NCI-H446 (cell line): ENCODE measurements around the gene MRPS23.
"Not testable (repeated sequence)": the region's sequence is repeated elsewhere in the genome, so short reads cannot be mapped to it uniquely, and the experiment has no call there.

Experiments
- DNase-seq, 2 experiments: peaks; one replicate each; lab custom pipeline; 2025; lab: John Stamatoyannopoulos, UW

The MRPS23 gene

DNA sequence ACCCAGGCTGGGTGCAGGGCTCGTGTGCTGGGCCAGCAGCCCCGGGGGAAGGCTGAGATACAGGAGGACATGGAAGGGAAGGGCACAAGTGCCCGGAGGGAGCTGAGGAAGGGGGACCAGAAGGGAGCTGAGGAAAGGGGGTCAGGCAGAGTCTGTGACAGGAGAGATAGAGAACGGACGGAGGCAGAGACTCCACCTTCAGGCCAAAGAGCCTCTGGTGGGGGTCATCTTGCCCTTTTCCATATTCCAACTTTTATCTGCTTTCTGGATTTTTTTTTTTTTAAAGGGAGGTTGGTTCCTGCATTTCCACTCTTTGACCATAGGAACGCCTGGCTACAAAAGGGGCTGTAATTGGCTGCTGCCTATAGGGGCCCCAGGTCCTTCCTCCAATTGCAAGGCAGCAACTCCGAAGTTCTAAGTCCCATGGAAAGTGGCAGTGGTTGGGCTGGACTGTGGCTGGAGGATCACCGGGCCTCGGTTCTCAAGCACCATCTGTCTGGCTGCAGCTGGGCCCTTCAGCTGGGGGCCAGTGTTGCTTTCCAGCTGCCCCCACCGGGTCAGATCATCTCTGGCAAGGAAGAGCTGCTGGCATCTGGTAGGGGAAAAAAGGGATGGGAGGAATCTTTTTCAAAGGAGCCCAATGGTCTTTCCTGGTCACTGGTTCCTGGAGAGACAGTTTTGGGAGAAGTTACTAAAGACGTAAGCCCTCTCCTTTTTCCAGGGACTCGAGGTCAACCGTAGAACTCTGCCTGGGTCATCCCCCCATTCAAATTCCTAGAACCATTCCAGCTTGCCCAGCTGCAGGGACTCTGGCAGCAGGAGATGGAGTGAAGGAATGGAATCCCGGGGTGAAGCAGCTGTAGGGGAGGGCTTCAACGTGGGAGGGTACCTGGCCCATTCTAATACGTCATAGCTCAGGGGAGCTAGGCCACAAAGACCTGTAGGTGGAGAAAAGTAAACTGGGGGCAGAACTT lies 13.1 kb upstream of the MRPS23 start:
- no peak for DNase-seq

DNA sequence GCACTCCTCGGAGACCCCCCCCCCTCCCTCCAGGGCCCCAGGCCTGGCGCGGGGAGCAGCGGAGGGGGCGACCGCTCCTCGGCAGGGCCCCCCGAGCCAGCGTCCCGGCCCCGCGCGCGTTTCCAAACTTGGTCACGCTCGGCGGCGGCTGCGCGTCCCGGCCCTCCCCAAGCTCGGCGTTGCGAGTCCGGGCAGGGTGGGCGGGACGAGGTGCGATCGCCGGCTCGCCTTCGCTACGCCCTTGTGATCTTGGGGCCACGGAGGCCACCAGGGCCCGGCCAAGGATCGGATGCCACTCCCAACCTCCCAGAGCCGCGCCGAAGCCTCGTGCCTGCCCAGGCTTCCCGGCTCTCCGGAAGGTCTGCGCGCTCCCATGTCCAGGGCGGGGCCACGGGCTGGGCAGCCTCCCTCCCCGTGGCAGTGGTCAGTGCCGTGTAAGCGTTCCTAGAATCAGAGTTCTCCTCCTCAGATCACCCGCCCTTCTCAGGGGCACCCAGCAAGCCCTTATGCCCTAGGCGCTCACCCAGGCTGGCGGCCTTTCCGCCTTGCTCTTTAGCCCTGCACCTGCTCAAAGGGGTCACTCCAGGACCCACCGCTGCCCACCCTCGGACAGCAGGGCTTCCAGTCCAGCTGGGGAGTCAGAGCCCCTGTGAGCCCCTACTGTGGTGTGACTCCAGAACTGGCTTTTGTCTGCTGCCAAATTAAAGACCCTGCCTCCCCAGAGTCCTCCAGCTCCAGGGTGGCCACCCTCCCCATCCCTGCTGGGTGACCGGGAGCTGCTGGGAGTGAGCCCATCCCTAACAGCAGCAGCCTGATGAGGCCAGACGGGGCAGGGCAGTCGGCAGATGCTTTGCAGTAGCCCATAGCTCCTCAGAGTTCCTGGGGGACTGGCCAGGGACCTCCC lies 12.2 kb upstream of the MRPS23 start:
- DNase-seq: no peak

DNA sequence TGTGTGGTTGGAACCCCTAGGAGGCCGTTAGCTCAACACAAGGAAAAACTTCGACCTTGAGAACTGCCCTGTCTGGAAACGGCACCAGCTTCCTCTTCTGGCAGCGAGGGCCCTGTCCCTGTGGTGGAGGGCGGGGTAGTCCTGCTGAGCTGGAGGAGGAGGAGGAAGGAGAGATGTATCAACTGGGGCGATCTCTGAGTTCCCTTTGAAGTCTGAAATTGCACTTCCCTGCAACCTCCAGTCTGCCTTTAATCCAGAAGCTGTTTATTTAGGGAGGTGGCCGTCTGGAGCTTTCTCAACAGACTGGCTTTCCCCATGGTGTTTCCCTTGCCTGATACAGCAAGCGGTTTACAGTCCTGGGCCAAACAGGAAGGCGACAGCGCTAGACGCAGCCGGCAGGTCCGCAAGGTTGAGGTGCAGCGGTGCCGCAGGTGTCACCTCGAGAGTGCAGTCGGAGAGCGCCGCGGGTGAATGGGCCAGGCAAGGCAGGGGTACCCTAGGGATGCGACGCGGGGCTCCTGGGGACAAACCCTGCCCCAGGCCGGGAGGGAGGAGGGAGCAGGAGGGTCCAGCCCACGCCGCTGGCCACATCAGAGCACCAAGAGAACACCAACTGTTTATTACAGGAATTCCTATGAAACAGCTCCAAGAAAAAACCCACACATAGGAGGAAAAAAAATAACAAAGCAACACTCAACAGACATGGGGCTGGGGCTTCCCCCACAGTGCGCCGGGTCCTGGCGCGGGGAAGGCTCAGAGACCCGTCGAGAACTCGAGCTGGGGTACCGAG lies 11.4 kb upstream of the MRPS23 start:
- no peak for DNase-seq

DNA sequence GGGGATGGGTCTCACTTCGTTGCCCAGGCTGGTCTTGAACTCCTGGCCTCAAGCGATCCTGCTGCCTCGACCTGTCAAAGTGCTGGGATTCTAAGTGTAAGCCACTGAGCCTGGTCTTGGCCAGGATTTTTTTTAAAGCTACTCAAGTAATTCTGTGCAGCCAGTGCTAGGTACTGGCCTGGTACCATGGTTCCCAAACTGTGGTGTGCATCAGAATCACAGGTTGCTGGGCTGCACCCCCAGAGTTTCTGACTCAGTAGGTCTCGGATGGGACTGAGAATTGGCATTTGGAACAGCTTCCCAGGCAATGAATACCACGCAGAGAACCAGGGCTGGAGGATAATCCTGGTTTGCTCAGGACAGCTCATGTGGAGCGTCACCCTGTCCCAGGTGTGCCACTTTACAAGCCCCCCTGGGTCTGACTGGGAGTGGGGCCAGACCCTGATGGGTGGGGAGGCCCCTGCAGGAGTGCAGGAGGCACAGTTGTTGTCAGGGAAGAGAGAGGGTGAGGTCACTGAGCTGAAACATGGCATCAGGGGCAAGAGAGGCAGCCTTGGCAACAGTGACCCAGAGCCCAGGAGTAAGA lies 10.7 kb upstream of the MRPS23 start:
- no peak for DNase-seq

DNA sequence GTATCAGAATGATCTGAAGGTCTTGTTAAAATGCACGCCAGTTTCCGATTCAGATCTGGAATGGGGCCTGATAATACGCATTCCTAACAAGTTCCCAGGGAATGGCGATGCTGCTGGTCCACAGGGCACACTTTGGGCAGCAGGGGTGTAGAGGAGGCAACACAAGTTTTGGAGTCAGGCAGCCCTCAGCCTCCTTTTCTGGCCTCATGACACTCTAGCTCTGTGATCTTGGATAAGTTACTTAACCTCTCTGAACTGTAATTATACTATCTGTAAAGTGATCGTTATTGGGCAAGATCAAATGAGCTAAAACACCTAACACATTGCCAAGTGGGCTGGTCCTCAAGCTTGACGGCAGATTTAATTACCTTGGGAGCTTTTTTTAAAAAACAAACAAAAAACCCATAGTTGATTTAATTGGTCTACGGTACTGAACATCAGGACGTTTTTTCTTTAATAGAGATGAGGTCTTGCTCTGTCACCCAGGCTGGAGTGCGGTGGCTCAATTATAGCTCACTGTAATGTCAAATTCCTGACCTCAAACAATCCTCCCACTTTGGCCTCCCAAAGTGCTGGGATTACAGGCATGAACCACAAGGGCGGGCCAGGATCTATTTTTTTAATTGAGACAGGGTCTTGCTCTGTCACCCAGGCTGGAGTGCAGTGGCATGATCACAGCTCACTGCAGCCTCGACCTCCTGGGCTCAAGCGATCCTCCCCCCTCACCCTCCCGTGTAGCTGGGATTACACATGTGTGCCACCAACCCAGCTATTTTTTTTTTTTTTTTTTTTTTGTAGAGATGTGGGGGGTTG lies 10.0 kb upstream of the MRPS23 start:
- no peak for DNase-seq

DNA sequence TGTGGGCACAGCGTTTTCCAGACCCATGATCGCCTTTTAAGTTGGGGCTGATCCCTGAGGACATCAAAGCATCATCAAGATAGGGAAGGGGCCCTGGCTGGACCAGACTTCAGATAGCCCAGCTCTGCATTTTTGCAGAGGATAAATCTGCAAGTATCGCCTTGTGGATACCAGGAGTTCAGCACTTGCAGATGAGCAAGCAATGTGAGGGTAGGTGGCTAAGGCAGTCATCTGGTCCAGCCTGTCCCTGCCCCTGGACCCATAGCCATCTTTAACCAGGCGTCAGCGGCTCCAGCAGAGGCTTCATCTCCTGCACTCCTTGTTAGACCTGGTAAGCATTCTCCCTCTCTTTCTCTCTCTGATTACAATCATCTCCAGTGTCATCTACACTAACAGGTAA lies 9.0 kb upstream of the MRPS23 start:
- no peak for DNase-seq

DNA sequence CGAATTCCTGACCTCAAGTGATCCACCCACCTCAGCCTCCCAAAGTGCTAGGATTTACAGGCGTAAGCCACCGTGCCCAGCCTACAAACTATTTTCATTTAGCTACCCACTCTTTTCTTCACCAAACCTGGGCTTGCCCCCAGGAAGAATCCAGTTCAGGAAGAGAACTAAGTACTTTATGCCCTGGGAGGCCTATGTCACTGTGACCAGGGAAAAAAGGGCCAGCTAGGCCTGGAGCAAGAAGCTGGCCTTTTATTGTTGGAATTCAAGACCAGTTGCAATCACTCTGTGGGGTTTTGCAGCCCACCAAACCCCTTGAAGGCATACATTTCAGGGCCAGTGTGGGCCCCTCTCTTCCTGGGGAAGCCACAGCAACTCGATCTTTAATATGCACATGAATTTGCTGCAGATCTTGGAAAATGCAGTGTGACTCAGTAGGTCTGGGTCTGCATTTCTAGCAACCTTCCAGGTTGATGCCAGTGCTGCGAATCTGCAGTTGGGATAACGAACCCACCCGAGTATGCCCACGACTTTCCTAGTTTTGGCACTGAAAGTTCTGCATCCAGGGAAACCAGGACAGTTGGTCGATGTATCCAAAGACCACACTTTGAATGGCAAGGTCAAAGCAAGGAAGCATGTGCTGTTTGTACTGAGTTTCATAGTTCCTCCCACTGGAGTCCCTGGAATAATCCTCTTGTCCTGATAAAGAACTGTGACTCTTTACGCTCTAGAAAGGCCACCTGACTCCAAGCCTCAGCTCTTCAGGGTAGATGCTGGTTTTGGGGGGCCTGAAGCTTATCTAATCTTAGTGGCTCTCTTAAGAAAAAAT lies 7.2 kb upstream of the MRPS23 start:
- no peak for DNase-seq

DNA sequence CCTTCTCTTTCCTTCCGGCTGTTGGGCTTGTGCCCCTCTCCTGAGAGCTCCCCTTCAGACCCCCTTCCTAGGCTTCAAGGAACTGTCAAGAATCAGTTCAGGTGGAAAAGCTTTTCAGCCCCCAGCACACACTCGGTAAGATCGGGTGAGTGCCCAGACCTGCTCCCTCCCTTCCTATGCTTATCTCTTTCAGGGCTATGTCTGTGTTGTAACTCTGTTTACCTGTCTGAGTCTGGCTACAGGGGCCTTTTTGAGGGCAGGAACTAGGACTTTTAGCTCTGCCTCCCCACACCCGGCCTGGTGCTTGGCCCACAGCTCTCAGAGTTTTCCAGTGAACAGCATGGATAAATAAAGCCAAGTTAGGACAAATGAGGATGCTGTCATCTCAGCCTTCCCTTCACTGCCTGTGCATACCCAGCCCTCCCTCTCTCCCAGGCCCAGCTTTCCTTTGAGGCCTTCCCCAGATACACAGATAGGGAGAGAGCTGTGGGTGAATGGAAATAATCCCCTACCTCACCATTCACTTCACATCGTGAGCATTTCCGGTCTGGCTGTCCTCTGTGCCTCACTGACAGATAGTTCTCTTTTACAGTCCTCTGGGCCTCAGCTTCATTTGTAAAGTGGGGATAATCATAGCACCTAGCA lies 5.7 kb upstream of the MRPS23 start:
- DNase-seq: no peak

DNA sequence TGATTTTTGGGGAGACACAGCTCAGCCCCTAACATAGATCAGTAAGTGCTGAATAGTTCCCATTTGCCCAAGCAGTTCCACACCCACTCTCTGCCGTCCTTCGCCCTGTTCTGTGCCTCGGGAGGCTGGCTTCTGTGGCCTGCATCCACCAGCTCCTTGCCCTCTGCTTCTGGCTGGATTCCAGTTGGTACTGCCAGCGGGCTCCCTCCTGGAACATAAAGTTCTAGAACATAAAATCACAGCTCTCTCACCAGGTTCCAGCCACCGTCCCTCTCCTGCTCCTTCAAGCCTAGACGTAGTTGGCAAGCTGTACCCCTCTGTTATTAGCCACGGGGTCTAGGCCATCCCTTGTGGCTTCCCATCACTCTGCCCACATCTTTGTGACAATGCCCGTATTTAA lies 3.9 kb upstream of the MRPS23 start:
- DNase-seq: no peak

DNA sequence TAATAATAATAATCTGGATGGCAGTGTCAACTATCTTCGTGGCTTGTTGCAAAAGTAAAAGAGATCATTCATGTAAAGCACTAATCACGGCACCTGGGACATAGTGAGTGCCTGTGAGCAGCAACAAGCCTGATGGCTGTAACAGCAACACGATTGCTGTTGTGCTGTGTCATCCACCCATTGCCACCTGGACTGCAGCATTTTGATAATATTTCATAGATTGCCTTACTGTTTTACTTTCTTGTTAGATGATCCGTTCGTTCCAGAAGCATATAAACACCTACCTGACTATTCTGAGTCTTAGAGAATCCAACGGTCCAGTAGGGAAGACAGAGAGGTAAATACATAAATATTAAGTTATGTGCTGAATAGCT lies 3.1 kb upstream of the MRPS23 start:
- DNase-seq: no peak

DNA sequence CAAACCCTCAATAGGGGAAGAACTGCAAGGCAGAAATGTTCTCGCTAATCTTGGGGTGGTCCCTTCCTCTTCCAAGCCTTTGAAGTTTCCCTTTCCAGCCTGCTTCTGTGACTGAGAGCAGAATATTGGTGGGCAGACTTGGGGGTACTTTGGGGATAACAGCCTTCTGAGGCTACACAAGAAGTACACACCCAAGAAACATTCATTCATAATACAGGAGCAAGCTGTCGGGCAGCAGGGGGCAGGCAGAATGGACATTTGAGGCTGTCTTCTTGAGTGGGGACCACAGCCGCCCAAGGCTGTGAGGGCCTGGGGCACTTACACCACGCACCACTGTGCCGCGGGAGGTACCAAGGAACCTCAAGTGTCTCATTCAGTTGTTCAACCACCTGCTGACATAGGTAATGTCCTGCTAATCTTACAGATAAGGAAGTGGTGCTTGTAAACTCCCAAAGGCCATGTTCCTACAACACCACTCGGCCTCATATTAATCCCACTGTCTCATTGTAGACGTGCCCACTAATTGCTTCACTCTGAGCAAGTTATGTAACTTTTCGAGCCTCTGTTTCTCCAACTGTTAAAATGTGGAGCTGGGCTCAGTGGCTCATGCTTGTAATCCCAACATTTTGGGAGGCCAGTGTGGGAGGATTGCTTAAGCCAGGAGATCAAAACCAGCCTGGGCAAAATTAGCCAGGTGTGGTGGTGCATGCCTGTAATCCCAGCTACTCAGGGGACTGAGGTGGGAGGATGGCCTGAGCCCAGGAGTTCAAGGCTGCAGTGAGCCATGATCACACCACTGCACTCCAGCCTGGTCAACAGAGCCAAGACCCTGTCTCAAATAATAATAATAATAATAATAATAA lies 2.5 kb upstream of the MRPS23 start:
- DNase-seq: no peak

DNA sequence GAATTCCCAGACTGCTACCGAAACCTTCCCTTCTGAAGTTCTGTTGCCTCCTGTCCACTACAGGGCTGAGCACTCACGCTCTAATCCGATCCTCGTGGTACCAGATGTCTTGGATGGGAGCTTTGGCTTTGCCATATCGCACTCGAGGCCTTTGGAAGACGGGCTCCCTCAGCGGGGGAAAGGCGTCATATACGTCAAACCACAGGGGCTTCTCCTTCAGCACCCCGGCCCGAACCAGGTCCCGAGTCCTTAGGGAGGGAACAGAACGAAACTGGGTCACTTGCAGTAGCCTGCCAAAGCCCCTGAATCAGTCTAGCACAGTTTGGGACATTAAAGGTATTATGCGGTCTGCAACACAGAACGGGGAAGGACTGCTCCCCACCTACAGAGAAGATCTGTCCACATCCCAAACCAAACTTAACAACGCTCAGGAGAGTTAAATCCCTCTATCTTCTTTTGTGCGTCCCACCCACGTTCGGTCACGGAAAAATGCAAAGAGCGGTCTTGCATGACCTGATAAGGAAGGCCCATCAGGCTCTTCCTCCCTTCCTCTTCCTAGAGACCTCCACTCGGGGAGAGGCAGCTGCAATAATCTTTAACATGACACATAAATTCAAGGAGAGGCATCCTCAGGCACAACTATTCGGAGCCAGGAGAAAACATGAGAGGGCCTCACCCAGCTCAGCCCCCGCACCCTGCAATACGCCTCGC lies 526 bp downstream of the MRPS23 start:
- no peak for DNase-seq

DNA sequence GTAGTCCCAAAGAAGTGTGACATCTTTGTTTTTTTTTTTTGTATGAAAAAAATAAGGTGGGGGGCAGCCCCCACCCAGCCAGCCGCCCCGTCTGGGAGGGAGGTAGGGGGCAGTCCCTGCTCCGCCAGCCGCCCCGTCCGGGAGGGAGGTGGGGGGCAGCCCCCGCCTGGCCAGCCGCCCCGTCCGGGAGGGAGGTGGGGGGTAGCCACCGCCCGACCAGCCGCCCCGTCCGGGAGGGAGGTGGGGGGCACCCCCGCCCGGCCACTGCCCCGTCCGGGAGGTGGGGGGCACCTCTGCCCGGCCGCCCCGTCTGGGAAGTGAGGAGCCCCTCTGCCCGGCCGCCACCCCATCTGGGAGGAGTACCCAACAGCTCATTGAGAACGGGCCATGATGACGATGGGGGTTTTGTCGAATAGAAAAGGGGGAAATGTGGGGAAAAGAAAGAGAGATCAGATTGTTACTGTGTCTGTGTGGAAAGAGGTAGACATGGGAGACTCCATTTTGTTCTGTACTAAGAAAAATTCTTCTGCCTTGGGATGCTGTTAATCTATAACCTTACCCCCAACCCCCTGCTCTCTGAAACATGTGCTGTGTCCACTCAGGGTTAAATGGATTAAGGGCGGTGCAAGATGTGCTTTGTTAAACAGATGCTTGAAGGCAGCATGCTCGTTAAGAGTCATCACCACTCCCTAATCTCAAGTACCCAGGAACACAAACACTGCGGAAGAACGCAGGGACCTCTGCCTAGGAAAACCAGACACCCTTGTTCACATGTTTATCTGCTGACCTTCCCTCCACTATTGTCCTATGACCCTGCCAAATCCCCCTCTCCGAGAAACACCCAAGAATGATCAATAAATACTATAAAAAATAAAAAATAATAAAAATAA lies 3.5 kb downstream of the MRPS23 start:
- not testable (repeated sequence) for DNase-seq

DNA sequence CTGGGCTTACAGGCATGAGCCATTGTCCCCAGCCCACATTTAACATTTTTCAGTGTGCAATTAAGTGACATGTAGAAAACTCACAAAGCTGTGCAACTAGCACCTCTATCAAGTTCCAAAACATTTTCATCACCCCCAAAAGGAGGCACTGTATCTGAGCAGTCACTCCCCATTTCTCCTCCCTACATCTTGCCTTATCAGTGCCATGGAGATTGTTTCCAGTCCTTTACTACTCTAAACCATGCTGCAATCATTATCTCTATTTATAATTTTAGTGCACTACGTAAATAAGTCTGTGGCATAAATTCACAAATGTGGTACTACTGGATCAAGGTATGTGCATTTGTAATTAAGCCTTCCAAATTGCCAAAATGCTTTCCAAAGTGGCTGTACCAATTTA lies 7.6 kb downstream of the MRPS23 start:
- DNase-seq: no peak

DNA sequence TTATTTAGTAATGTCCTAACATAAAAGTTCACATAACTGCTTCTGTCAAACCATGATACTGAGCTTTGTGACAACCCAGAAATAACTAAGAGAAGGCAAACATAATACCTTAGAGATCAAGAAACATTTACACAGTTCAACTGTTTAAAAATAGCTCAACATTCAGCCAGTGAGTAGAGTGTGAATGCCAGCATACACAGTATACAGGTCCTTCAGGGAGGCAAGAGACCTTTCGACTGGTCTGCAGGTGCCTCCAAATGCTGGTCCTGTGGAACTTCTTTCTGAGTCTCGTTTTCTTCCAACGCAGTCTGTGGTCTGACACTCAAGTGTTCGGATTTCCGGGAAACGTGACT lies 10.3 kb downstream of the MRPS23 start:
- DNase-seq: no peak

DNA sequence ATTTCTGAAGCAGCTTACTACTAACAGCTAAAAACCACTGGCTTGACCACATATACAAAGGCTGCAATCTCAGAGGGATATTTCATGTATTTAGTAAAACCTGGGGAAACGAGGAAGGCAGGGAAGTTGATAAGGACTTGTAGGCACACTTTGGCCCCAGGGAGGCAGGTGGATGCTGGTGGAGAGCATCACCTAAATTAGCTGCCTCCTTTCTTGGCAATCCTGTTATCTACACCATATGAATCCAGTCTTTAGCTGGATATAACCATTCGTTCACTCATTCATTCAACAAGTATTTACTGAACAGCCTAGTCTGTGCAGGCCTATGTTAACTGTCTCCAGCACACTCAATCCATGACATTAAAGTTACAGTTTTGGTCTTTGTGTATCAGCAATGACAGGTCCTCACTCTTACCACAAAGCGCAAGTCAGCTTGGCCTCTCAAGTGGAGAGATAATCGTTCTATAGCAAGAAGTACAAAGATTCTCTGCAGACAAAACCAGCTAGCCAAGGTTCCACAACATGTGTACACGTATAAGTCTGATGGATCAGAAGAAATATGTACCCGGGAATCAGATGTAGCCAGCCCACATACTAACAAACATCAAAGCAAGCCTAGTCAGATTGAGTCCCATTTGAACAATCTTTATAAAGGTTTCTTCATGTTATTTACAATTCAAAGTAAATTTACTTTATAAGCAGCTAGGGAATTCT lies 10.8 kb downstream of the MRPS23 start:
- no peak for DNase-seq
